ENCODE data around the gene KDM4C.

GRCh38 chr9:7149258-7149657 is 391.5 kb downstream of the KDM4C start:
- TF ChIP-seq POLR2A (IDR thresholded peaks at IDR 0.05): no peak
- TF ChIP-seq CTCF (IDR thresholded peaks at IDR 0.05): no peak
- TF ChIP-seq POLR2AphosphoS5 (IDR thresholded peaks at IDR 0.05): no peak
